HUES6 (cell line): ENCODE data around the gene CAVIN3.

Experiments used
- H3K27ac ChIP-seq: 2 replicates; pipeline ENCODE4 v1.7.0; 2013; ENCODE audit warnings: low read depth, mild to moderate bottlenecking, low read length, inconsistent platforms
- H3K27me3 ChIP-seq: 2 replicates; pipeline ENCODE4 v1.6.1; 2013; ENCODE audit warnings: low read length; ENCODE audit not compliant: control insufficient read depth, insufficient read depth
- H3K36me3 ChIP-seq: 2 replicates; pipeline ENCODE4 v1.6.1; 2013; ENCODE audit warnings: low read length; ENCODE audit not compliant: control insufficient read depth, insufficient read depth
- H3K4me1 ChIP-seq: 2 replicates; pipeline ENCODE4 v1.6.1; 2013; ENCODE audit warnings: low read length; ENCODE audit not compliant: control insufficient read depth, insufficient read depth
- H3K4me3 ChIP-seq: 2 replicates; pipeline ENCODE4 v1.5.1; 2013; ENCODE audit warnings: low read depth, low read length
- H3K9ac ChIP-seq: one replicate; pipeline ENCODE4 v1.6.1; 2013; ENCODE audit warnings: mild to moderate bottlenecking, low read length
- H3K9me3 ChIP-seq: 2 replicates; pipeline ENCODE4 v1.6.1; 2013; ENCODE audit warnings: low read depth, low read length; ENCODE audit not compliant: control insufficient read depth, insufficient read depth

The CAVIN3 gene

DNA sequence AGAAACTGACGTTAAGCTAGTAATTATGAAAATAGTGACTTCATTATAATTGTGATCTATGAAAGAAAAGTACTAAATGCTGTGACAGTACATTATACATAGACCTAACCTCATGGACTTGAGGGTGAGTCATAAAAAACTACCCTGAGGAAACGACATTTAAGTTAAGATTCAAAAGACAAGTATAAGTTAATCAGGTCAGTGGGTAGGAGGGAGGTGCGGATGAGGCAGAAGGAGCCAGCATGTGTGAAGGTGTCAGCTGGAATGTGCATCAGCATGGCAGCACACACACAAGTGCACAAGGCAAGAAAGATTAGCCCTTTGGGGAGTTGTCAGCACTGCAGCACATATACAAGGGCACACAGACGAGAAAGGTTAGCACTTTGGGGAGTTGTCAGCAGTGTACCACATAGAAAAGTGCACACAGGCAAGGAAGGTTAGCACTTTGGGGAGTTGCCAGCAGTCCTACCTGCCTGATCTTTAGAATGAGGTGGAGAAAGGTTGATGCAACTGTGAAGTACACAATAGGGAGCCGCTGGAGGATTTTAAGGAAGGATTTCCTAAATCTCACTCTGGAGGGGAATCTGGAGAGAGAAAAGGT is 31.6 kb upstream of the CAVIN3 start:
- H3K27me3 ChIP-seq, result no peaks in the 10 kb centered on the region
- H3K36me3 ChIP-seq, result no peaks in the 10 kb centered on the region
- H3K9ac ChIP-seq, result no peak overlapping the region
- no peaks in the 10 kb centered on the region for H3K9me3 ChIP-seq
- H3K27ac ChIP-seq, result no peak overlapping the region
- no peak overlapping the region for H3K4me3 ChIP-seq
- peaks cover 3% of the 10 kb centered on the region; the same call in 1 of the 2 replicates for H3K4me1 ChIP-seq

DNA sequence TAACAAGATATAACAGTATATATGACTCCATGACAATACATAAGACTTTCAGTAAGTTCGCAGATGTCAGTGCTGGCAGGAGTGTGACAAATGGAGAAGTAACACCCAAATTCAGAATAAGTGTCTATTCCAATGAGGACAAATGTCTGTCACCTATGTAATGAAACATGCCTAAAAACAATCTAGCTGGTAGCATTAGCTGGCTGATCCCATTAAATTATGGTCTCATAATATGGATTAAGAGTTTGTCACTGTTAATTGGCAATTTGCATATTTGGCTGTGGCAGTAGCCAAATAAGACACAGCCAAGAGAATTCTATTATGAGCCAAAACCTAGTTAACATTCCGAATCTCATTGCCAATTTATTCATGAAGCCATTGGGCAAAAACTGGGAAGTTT is 30.2 kb upstream of the CAVIN3 start:
- no peaks in the 10 kb centered on the region for H3K27me3 ChIP-seq
- H3K36me3 ChIP-seq, result no peaks in the 10 kb centered on the region
- H3K4me3 ChIP-seq, result no peak overlapping the region
- H3K4me1 ChIP-seq, result 0 out of 2 replicates have a peak, but pooled peaks cover 3% of the 10 kb centered on the region
- H3K9me3 ChIP-seq, result peaks cover 5% of the 10 kb centered on the region; the same call in 1 of the 2 replicates
- no peak overlapping the region for H3K27ac ChIP-seq
- H3K9ac ChIP-seq, result no peak overlapping the region

DNA sequence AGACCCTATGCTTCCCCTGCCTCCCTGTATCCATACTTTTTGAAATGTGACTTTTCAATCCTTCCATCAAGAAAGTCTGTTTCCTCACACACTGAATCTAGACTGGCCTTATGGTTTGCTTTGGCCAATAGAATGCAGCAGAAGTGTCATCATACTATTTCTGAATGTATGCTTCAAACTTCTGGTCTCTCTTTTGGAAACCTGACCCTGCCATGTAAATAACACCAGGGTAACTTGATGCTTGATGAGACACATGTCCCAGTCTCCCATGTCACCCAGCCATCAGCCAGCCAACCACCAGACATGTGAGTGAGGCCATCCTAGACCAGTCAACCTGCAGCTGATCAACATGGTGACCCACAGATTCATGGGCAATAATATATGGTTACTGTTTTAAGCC is 29.7 kb upstream of the CAVIN3 start:
- Histone ChIP-seq H3K4me1 (0 out of 2 replicates have a peak, but pooled peaks cover 3% of the 10 kb centered on the region), H3K4me3 (no peak overlapping the region), H3K36me3 (no peaks in the 10 kb centered on the region), H3K9ac (no peak overlapping the region), H3K9me3 (peaks cover 5% of the 10 kb centered on the region; the same call in 1 of the 2 replicates), H3K27ac (no peak overlapping the region), H3K27me3 (no peaks in the 10 kb centered on the region)

DNA sequence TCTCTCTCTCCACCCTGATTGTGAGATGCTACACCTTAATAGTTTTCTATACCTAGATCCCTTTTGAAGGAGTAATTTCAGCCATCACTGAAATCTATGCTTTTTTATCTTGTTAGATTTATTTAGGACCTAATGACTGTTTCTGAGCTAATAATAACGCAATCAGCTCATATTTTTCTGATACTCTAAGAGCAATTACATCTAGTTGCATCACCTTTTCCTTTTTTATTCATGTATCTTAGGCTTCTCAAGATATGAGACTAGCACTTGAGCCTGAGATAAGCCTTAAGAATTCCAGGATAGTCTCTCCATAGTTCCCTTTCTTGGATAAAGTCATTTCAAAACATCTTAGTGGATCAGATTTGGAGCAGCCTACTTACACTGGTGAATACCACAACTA is 25.1 kb upstream of the CAVIN3 start:
- Histone ChIP-seq H3K9ac (no peak overlapping the region), H3K27me3 (no peaks in the 10 kb centered on the region), H3K9me3 (peaks cover 5% of the 10 kb centered on the region; the same call in 1 of the 2 replicates), H3K4me3 (no peak overlapping the region), H3K27ac (no peak overlapping the region), H3K4me1 (no peaks in the 10 kb centered on the region), H3K36me3 (no peaks in the 10 kb centered on the region)

- no peak overlapping the region for H3K9ac ChIP-seq
- H3K9me3 ChIP-seq, result no peaks in the 10 kb centered on the region
- H3K4me3 ChIP-seq, result no peak overlapping the region
- no peaks in the 10 kb centered on the region for H3K27me3 ChIP-seq
- H3K4me1 ChIP-seq, result peaks cover 8% of the 10 kb centered on the region
- no peak overlapping the region for H3K27ac ChIP-seq
- H3K36me3 ChIP-seq, result no peaks in the 10 kb centered on the region
These were observed 16.0 kb upstream of the CAVIN3 start for GRCh38 chr11:6336293-6336692.

- Histone ChIP-seq H3K4me1 (peaks cover 8% of the 10 kb centered on the region), H3K4me3 (no peak overlapping the region), H3K9ac (no peak overlapping the region), H3K9me3 (no peaks in the 10 kb centered on the region), H3K36me3 (no peaks in the 10 kb centered on the region), H3K27me3 (no peaks in the 10 kb centered on the region), H3K27ac (no peak overlapping the region)
These were observed 14.5 kb upstream of the CAVIN3 start for GRCh38 chr11:6334806-6335205.

DNA sequence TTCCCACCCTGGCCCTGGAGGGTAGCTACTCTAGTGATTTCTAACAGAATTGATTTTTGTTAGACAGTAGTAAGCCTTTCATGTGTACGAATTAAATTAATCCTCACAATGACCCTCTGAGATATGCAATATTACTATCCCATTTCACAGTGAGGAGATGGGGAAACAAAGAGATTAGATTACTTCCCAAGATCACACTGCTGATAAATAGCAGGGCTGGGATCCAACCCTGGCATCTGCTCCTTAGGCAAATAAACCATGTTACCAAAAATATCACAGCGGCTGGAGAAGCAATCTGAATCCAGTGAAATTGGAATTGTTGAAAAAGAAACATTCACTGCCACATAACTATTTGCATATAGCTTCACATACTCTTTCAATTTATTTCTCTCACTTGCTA is 12.8 kb upstream of the CAVIN3 start:
- Histone ChIP-seq H3K36me3 (no peaks in the 10 kb centered on the region), H3K9me3 (no peaks in the 10 kb centered on the region), H3K27me3 (no peaks in the 10 kb centered on the region), H3K4me3 (no peak overlapping the region), H3K27ac (no peak overlapping the region), H3K9ac (no peak overlapping the region), H3K4me1 (peaks cover 6% of the 10 kb centered on the region; the same call in 1 of the 2 replicates)

DNA sequence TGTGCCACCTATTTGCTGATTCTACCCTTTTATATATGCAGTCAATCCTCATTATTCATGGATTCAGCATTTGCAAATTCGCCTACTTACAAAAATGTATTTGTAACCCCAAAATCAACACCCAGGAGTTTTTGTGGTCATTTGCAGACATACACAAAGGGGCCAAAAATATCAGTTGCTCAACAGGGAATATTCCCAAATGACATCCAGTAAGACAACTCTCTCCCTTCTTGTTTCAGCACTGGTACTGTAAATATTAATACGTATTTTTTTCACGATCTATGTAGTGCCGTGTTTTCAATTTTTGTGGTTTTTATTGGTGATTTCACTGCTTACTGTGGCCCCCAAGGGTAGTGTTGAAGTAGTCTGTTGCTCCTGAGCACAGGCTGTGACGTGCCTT is 11.8 kb upstream of the CAVIN3 start:
- no peak overlapping the region for H3K27ac ChIP-seq

GRCh38 chr11:6328321-6328720 is 8.0 kb upstream of the CAVIN3 start:
- H3K9ac ChIP-seq, result no peak overlapping the region
- H3K9me3 ChIP-seq, result no peaks in the 10 kb centered on the region
- no peaks in the 10 kb centered on the region for H3K36me3 ChIP-seq
- H3K27ac ChIP-seq, result no peak overlapping the region
- H3K4me3 ChIP-seq, result no peak overlapping the region
- H3K27me3 ChIP-seq, result no peaks in the 10 kb centered on the region
- H3K4me1 ChIP-seq, result peaks cover 38% of the 10 kb centered on the region

More for the DNA sequence above, 11.8 kb upstream of the CAVIN3 start:
- Histone ChIP-seq H3K36me3 (no peaks in the 10 kb centered on the region), H3K4me1 (peaks cover 14% of the 10 kb centered on the region), H3K27me3 (no peaks in the 10 kb centered on the region), H3K9me3 (no peaks in the 10 kb centered on the region), H3K4me3 (no peak overlapping the region), H3K9ac (no peak overlapping the region)

- Histone ChIP-seq H3K9me3 (no peaks in the 10 kb centered on the region), H3K4me3 (no peak overlapping the region), H3K4me1 (peaks cover 38% of the 10 kb centered on the region), H3K9ac (no peak overlapping the region), H3K27ac (no peak overlapping the region), H3K27me3 (no peaks in the 10 kb centered on the region), H3K36me3 (no peaks in the 10 kb centered on the region)
These were observed 7.5 kb upstream of the CAVIN3 start for GRCh38 chr11:6327806-6328205.

- H3K4me3 ChIP-seq, result no peak overlapping the region
- H3K4me1 ChIP-seq, result peaks cover 46% of the 10 kb centered on the region
- H3K36me3 ChIP-seq, result no peaks in the 10 kb centered on the region
- no peak overlapping the region for H3K9ac ChIP-seq
- no peak overlapping the region for H3K27ac ChIP-seq
- H3K27me3 ChIP-seq, result no peaks in the 10 kb centered on the region
- H3K9me3 ChIP-seq, result no peaks in the 10 kb centered on the region
These were observed 6.7 kb upstream of the CAVIN3 start for GRCh38 chr11:6326985-6327384.
